Measurements from ENCODE around the gene FCGR3A.

GRCh38 chr1:161502181-161502580 is 47.4 kb downstream of the FCGR3A start:
- TF ChIP-seq CTCF (conservative IDR thresholded peaks at IDR 0.05; ENCODE audit: low read depth, low read length), result no peak
- no peak for TF ChIP-seq EZH2 (IDR thresholded peaks at IDR 0.05; ENCODE audit: low read length, unreplicated experiment)
